ENCODE results near the gene LINGO3. TPM values are rescaled to one million over a fixed set of nuclear protein-coding genes. Genes with fewer than 3 reads are reported as not detected.

The LINGO3 gene
- total RNA-seq: under 1 TPM; 0.16 to 0.27 TPM

- DNase-seq (no peak), ATAC-seq (no peak)
- intact Hi-C loops (cut with micrococcal nuclease): no loop called here
- Mint-ChIP-seq H3K4me3 (no peak within 1 kb of the TSS), H3K27me3 (peaks cover 49% of the 10 kb centered on the region), H3K36me3 (ENCODE audit: low read depth) (no peaks in the 10 kb centered on the region), H3K4me1 (ENCODE audit: low read depth) (peaks cover 5% of the 10 kb centered on the region), H3K27ac (no peak within 1 kb of the TSS), H3K9me3 (no peaks in the 10 kb centered on the region)
- no peak for TF ChIP-seq CTCF (IDR thresholded peaks at IDR 0.05)
- ChIA-PET POLR2A (no interaction called here), CTCF (no interaction called here)
These were observed at the start of gene LINGO3 for GRCh38 chr19:2308114-2308556. Gene LINGO3, minus strand, starts transcription at chr19:2308154. Its CDS starts 16,378 bp downstream, at chr19:2291776.

GRCh38 chr19:2356036-2356646 lies 48.2 kb upstream of the LINGO3 start:
- Mint-ChIP-seq H3K4me3 (no peak overlapping the region), H3K27me3 (peaks cover 6% of the 10 kb centered on the region), H3K27ac (no peak overlapping the region), H3K36me3 (ENCODE audit: low read depth) (no peaks in the 10 kb centered on the region), H3K4me1 (ENCODE audit: low read depth) (peaks cover 5% of the 10 kb centered on the region), H3K9me3 (no peaks in the 10 kb centered on the region)
- POLR2A ChIA-PET: interaction anchor here (1.2 kb wide), 1 partner anchor 38 kb away, joined by 4 read pairs; no protein-coding TSS in a partner anchor
- no peak for TF ChIP-seq CTCF (IDR thresholded peaks at IDR 0.05)
- CTCF ChIA-PET: no interaction called here
- DNase-seq (no peak), ATAC-seq (no peak)
- intact Hi-C loops (cut with micrococcal nuclease): no loop called here

- Mint-ChIP-seq H3K36me3 (ENCODE audit: low read depth) (no peaks in the 10 kb centered on the region), H3K4me1 (ENCODE audit: low read depth) (peaks cover 1% of the 10 kb centered on the region), H3K27ac (no peak overlapping the region), H3K9me3 (no peaks in the 10 kb centered on the region), H3K27me3 (peaks cover 2% of the 10 kb centered on the region), H3K4me3 (no peak overlapping the region)
- no peak for TF ChIP-seq CTCF (IDR thresholded peaks at IDR 0.05)
- ChIA-PET CTCF (no interaction called here), POLR2A (interaction anchor here (1.2 kb wide), 1 partner anchor 38 kb away, joined by 4 read pairs; no protein-coding TSS in a partner anchor)
- no peak for DNase-seq
- no peak for ATAC-seq
- intact Hi-C loops (cut with micrococcal nuclease): no loop called here
These were observed 47.4 kb upstream of the LINGO3 start for GRCh38 chr19:2355168-2356035.

- intact Hi-C loops (cut with micrococcal nuclease): no loop called here
- no peak for TF ChIP-seq CTCF (IDR thresholded peaks at IDR 0.05)
- CTCF ChIA-PET: no interaction called here
- Mint-ChIP-seq H3K4me3 (no peak overlapping the region), H3K36me3 (ENCODE audit: low read depth) (no peaks in the 10 kb centered on the region), H3K9me3 (no peaks in the 10 kb centered on the region), H3K27me3 (no peaks in the 10 kb centered on the region), H3K4me1 (ENCODE audit: low read depth) (no peaks in the 10 kb centered on the region), H3K27ac (no peak overlapping the region)
- ATAC-seq (no peak), DNase-seq (no peak)
- POLR2A ChIA-PET: no interaction called here
These were observed 46.7 kb upstream of the LINGO3 start for GRCh38 chr19:2354670-2355069.
